Measurements from ENCODE around the gene C9orf152.
A peak's percentile ranks its signal among the peaks of the same experiment; 100 is the strongest.
"Not testable (repeated sequence)": the region's sequence is repeated elsewhere in the genome, so short reads cannot be mapped to it uniquely, and the experiment has no call there.

C9orf152 gene

GRCh38 chr9:110214090-110214489, 6.1 kb upstream of the C9orf152 start:
- no peak for DNase-seq

DNA sequence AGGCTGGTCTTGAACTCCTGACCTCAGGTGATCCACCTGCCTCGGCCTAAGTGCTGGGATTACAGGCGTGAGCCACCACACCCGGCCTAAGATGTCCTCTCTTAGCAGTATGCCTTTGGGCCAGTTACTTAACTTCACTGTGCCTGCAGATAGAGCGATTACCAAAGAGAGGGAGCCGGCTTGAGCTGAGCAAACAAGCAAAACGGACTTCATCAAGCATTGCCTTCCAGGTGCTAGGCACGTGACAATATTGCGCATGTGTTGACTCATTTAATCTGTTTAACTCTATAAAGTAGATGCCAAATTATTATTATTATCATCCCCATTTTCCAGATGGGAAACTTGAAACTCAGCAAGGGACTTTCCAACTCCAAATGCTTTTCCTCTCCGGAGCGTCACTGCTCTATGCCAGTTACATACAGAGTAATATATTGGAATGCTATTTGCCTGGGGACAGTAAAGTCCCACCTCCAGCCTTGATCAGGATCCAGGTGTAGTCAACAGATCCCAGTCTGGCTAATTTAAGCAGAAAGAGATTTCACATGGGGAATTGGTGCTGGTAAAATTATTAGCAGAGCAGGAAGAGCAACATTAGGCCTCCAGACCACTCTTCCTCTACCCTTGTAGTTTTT, 5.6 kb upstream of the C9orf152 start:
- DNase-seq, result no peak

DNA sequence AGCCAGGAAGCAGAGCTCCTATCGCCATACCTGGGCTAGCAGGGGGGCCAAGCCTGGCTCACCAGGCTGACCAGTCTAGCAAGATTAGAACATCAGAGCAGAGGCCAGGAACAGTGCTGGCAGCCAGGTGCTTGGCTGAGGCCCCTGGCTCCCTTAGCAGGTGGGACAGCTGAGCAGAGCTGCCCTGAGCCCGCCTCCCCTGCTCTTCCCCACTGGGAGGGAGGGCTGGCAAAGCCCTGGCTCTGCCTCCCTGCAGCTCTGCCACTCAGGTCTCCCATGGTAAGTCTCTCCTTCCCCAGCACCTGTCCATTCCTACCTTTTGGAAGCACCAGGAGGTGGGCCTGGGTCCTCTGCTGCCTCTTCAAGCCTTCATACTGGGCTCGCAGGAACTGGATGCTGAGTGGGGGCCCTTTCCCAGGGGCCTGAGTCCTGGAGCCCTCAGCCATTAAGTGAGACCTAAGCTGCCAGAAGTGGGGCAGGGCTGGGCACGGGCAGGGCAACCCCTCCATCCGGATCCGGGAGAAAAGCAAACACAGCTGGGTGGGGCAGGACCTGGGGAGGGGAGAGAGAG, 803 bp downstream of the C9orf152 start:
- peak; percentile 4 for DNase-seq

DNA sequence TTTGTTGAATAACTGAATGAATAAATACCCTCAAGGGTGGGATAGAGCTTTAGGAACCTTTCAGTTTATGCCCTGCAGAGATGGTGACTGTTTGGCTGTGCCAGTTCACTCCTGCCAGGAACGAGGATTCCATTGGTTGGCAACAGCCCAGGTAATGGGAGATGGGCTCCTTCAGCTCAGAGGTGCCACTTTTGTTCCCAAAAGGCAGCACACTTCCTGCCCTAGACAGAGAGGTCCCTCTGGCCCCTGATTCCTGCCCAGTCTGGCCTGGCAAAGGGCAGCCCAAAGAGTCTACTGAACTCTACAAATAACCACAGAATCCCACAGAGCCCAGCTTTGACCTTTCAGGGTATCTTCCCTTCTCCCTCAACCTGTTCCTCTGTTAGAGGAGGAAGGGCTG, 1.6 kb downstream of the C9orf152 start:
- no peak for DNase-seq

GRCh38 chr9:110205612-110206011, 2.3 kb downstream of the C9orf152 start:
- not testable (repeated sequence) for DNase-seq

DNA sequence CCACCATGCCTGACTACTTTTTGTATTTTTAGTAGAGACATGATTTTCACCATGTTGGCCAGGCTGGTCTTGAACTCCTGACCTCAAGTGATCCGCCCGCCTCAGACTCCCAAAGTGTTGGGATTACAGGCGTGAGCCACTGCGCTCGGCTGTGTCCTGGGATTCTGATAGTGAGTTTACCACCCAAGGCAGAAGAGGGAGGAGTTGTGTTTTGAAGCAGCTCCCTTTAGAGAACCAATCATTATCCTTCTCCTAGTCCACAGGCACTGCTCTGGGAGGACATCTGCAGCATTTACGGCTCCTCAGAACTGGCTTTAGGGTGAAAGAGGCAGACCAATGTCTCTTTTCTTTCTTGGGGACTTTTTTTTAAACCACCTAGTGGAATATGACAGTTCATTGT, 5.7 kb downstream of the C9orf152 start:
- no peak for DNase-seq

DNA sequence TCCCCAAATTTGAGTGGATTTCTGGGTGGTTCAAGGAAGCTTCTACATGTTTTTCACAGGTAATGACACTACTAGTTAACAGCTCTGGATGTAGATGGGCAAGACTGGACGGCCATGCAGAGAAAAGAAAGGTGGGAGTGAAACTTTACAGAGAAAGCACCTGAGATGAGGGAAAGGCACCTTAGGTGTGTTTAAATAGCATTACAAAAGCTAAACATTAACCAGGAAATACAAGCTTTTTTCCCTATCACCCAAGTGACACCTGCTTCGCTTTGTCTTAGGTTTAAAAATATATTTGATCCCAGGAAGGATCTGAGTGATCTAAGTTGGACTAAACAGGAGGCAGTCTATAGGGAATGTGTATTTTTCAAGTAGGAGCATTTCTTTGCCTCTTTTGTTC, 8.3 kb downstream of the C9orf152 start:
- no peak for DNase-seq

DNA sequence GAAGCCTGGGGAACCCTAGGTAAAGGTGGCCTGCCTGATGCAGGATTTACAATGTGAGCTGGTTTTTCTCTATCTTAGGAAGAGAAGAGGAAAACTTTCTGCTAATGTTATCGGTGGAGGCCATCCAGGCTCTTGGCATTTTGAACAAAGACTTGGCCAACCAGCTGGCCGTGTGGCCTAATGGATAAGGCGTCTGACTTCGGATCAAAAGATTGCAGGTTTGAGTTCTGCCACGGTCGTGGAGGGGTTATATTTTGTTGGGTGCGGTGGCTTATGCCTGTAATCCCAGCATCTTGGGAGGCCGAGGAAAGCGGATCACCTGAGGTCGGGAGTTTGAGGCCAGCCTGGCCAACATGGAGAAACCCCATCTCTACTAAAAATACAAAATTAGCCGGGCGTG, 9.6 kb downstream of the C9orf152 start:
- DNase-seq, result no peak

GRCh38 chr9:110197330-110198187, 10.4 kb downstream of the C9orf152 start:
- DNase-seq, result no peak

- DNase-seq, result not testable (repeated sequence)
Measured at GRCh38 chr9:110196084-110196499, 11.9 kb downstream of the C9orf152 start.

DNA sequence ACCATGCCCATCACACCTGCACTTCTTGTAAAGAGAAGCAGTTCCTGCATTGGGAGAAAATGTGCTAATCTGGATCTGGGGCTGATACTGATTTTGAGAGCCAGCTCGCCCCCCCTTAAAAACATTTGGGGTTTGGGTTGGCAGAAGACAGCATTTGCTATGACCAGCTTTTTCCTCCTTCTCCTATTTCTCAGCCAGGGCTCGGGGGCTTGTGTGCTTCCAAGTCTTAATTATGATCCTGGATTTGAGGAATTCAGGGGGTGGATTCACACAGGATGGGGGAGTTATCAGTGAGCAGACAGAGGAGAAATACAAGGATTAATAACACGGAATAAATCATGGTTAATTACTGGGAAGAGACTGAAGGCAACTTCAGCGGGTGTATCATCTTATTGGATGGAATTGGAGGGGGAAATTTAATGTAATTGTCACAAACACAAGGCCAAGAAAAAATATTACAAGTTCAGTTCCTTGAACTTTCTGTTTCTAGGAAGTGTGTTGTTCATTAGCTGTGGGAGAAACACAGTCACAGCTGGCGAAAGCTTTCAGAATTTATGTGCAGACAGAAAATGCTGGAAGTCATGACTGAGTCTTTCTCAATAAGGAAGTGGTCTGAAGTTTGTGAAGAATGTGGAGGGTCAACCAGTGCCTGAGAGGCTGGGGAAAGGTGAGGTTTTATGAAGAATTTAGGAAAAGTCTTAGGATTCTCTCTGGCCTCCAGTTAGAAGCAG, 15.3 kb downstream of the C9orf152 start:
- DNase-seq, result no peak

DNA sequence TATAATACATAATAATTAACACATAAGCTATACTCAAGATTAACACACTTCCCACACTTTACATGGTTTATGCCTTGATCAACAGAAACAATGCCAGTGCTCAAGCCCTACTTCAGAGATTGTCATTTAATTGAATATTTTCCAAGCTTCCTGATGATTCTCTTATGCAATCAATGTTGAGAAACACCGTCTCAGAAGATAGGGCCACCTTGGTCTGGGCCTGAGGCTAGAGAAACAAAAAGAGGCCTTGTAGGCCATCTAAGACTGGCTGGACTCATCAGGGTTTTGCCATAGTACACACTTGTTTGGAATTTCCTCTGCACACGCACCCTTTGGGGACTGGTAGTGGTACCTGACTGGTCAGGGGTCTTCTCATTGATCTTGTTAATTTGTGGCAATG, 16.3 kb downstream of the C9orf152 start:
- DNase-seq, result no peak

DNA sequence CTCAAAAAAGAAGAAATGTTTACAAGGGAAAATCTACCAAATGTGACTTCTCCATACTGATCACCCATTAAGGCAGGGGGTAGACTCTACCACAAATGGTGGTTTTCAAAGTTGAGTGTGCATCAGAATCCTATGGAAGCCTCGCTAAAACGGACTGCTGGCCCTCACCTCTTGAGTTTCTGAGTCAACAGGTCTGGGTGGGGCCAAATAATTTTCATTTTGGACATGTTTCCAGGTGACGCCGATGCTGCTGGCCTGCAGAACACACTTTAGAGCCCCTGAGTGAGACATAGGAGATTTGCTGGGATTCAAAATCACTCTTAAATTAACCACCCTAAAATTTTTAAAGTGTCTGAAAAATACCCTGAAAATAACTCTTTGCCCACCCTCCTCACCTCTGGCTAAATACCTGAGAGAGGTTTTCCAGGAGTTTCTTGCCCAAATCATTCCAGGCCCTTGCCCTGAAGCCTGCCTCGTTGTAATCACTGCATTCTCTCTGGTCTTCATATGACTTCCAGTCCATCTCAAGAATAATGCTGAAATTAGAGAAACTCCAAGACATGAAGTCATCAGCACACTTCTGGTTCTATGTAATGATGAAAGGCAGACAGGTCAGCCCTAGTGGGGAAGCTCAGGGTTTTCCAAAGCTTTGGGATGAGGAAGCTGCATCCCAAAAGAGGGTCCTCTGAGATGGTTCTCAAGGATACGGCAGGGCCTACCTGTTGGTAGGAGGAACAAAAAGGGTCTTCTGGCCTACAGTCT, 18.2 kb downstream of the C9orf152 start:
- no peak for DNase-seq

DNA sequence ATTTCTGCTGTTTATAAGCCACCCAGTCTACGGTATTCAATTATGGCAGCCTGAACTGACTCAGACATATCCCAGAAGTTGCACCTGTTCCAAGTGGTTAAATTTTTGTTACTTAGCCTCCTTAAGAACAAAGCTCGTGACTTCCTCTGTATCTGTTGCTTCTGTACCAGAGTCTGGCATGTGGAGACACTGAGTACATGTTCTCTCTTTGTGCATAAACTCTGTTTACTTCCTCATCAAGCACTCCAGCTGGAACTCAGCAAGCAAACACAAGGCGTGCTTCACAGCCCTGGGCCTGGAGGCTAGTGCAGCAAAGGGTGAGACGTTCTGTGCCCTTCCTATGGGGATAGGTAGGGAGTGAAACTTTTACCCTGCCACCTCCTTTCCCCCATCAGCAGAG, 19.0 kb downstream of the C9orf152 start:
- no peak for DNase-seq

DNA sequence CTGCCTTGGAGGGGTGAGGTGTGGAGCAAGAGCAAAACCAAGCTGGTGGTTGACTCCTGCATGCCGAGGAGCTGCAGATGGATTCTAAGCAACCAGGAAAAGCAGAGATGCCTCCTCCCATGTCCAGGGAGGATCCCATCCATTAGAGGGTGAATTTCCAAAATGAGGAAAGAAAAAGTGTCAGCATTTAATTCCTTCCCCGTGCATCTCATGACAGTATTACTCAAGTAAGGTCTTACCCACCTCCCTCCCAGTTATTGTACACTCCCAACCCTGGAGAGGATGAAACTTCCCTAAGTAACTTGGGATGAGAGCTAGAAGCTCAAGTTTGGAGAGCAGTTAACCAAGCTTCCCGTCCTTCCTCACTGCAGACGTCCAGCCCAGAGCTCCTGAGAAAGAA, 19.9 kb downstream of the C9orf152 start:
- no peak for DNase-seq

GRCh38 chr9:110187126-110187525, 20.8 kb downstream of the C9orf152 start:
- DNase-seq, result no peak

DNA sequence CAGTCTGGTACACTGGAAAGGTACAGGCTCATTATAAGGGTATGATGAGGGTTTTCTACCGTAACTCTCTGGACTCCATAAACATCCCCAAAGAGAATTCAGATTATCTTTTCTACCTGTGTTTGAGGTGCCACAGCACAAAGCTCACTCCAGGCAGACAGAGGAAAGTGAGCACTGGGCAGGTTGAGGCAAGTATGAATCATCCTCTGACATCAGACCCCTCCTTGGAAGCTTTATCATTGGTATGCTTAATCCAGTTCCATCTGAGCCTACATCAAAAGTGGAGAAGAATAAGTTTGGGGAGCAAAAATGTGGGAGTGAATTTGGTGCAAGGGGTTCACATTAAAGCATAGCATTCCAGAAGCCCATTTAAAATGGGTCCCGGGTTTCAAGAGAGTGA, 21.7 kb downstream of the C9orf152 start:
- DNase-seq, result no peak

DNA sequence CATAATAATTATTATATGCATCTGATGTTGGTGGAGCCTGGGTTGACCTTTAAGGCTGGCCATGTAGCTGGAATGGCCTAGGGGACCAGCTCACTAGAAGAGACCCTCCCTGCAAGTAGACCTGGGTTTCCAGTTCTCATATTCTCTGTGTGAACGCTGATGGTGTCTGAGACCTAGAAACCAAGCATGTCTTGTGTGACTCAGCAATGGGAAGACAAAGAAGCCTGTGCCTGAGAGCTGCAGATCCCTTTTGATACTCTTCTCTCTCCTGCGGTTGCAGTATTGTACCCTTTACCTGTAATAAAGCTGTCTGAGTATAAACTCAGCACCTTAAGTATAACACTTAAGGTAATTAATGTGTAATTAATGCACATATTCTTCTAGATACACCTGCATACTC, 22.2 kb downstream of the C9orf152 start:
- DNase-seq, result no peak

DNA sequence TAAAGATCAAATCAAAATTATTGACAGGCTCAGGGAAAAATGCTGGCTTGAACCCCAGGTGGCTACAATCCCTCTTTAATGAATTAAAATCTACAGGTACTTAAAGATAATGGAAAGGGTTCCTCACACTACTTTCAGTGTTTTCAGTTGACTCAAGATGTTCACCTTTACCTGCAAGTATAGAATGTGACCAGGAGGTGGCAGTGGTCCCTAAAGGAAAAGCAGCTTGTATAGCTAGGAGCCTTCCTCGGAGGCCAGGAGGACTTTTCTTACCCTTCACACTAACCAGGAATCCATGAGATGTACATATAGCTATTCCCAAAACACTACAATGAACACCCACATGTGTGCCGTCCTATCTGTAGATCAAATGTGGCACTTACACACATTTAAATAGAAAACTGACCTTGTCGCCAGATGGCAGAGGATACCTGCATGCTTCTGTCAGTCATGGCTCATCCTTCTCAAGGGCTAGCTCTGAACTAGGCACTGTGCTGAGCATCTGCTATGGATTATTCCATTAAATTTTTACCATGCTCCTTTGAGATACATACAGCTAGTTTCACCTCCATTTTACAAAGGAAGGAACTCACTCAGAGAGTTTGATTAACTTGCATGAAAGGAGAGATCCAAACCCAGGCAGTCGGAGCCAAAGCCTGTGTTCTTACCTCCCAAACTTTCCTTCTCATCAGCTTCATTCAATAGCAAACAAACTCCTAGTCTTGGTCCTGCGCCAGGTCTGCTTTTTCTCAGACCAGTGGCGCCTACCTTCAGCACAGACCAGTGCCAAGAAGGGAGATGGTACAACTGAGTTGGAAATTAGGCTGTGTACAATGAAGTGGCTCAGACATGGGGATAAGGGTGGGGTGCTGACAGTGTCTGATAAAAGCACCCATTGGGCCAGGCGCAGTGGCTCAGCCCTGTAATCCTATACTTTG, 24.5 kb downstream of the C9orf152 start:
- DNase-seq, result peak; percentile 50

GRCh38 chr9:110180511-110181434, 27.2 kb downstream of the C9orf152 start:
- DNase-seq, result no peak
